Lower lobe of right lung (tissue), 2 donors: ENCODE measurements around the gene SZRD1. TPM values are rescaled to one million over a fixed set of nuclear protein-coding genes. Genes with fewer than 3 reads are reported as not detected.

Source experiments
- ATAC-seq, 2 donors: fragments of 200-7000 bp; cut with Tn5 transposase; one replicate each; pipeline ENCODE4 v1.9.1; 2020 to 2022; ENCODE audit warnings: mild to moderate bottlenecking in 2 of 2, moderate library complexity in 2 of 2
- DNase-seq: peaks from one replicate; pipeline ENCODE4 v3.0.0-alpha.2; 2020
- H3K27ac ChIP-seq: fragments of 200-600 bp; one replicate; pipeline ENCODE4 v1.8.0; 2022
- H3K27me3 ChIP-seq: fragments of 200-600 bp; one replicate; pipeline ENCODE4 v1.8.0; 2022; ENCODE audit warnings: low read depth
- H3K36me3 ChIP-seq: fragments of 200-600 bp; one replicate; pipeline ENCODE4 v1.8.0; 2022; ENCODE audit warnings: mild to moderate bottlenecking
- H3K4me1 ChIP-seq: fragments of 200-600 bp; one replicate; pipeline ENCODE4 v1.8.0; 2022
- H3K4me3 ChIP-seq: fragments of 200-600 bp; one replicate; pipeline ENCODE4 v1.8.0; 2022; ENCODE audit warnings: mild to moderate bottlenecking
- H3K9me3 ChIP-seq: fragments of 200-600 bp; one replicate; pipeline ENCODE4 v1.8.0; 2022
- CTCF ChIP-seq: fragments of 200-600 bp; IDR thresholded peaks from one replicate; pipeline ENCODE4 v1.8.0; 2022; ENCODE audit warnings: antibody characterized with exemption, mild to moderate bottlenecking
- intact Hi-C: fragments of 100-400 bp; cut with DNase I; formaldehyde crosslinking; loops from one replicate; pipeline ENCODE4 v1.11.0; 2022
- total RNA-seq: library from RNA; stranded (reverse); fragmentation: NEBNext Ultra II Directional; extraction: Animal tissue kit (Norgen Biotek cat#: 25700); gene quantifications from one replicate; pipeline ENCODE4 v1.2.1, GENCODE V29; 2021
- donor health status: DM: no; HTN: yes; CAD: no; lungs with severe emphysema.

Gene SZRD1
- total RNA-seq, 1 donor from 2014 or later = 111 TPM

- no peak for ATAC-seq
- Histone ChIP-seq H3K4me1 (no peaks in the 10 kb centered on the region), H3K9me3 (no peaks in the 10 kb centered on the region), H3K36me3 (no peaks in the 10 kb centered on the region), H3K4me3 (no peak overlapping the region), H3K27ac (no peak overlapping the region), H3K27me3 (no peaks in the 10 kb centered on the region)
- DNase-seq = no peak
- intact Hi-C loops = no loop called here
- no peak for TF ChIP-seq CTCF
Observed at GRCh38 chr1:16410803-16411202, 43.8 kb downstream of the SZRD1 start.

- Histone ChIP-seq H3K27ac (no peak overlapping the region), H3K9me3 (no peaks in the 10 kb centered on the region), H3K4me1 (no peaks in the 10 kb centered on the region), H3K36me3 (no peaks in the 10 kb centered on the region), H3K4me3 (no peak overlapping the region), H3K27me3 (no peaks in the 10 kb centered on the region)
- no peak for TF ChIP-seq CTCF
- ATAC-seq (no peak), DNase-seq (no peak)
- intact Hi-C loops = no loop called here
Observed at GRCh38 chr1:16413191-16413590, 46.1 kb downstream of the SZRD1 start.

- no peaks in the 10 kb centered on the region for H3K27me3 ChIP-seq
- no peaks in the 10 kb centered on the region for H3K9me3 ChIP-seq
- intact Hi-C loops = no loop called here
- DNase-seq (no peak), ATAC-seq (no peak)
- no peak overlapping the region for H3K27ac ChIP-seq
- no peaks in the 10 kb centered on the region for H3K36me3 ChIP-seq
- no peak overlapping the region for H3K4me3 ChIP-seq
- TF ChIP-seq CTCF = no peak
- H3K4me1 ChIP-seq = no peaks in the 10 kb centered on the region
Observed at GRCh38 chr1:16418823-16419425, 51.9 kb downstream of the SZRD1 start.

- H3K36me3 ChIP-seq = no peaks in the 10 kb centered on the region
- no peaks in the 10 kb centered on the region for H3K4me1 ChIP-seq
- no peaks in the 10 kb centered on the region for H3K27me3 ChIP-seq
- H3K4me3 ChIP-seq = no peak overlapping the region
- ATAC-seq (peak; percentile 55 to 72), DNase-seq (no peak)
- no peak for TF ChIP-seq CTCF
- no peak overlapping the region for H3K27ac ChIP-seq
- H3K9me3 ChIP-seq = no peaks in the 10 kb centered on the region
- intact Hi-C loops = no loop called here
Observed at GRCh38 chr1:16420424-16421118, 53.5 kb downstream of the SZRD1 start.

- H3K4me1 ChIP-seq = no peaks in the 10 kb centered on the region
- no peaks in the 10 kb centered on the region for H3K9me3 ChIP-seq
- no peaks in the 10 kb centered on the region for H3K27me3 ChIP-seq
- no peak for TF ChIP-seq CTCF
- DNase-seq = no peak
- no peak overlapping the region for H3K4me3 ChIP-seq
- intact Hi-C loops = no loop called here
- no peaks in the 10 kb centered on the region for H3K36me3 ChIP-seq
- no peak overlapping the region for H3K27ac ChIP-seq
- no peak for ATAC-seq
Observed at GRCh38 chr1:16421201-16421600, 54.2 kb downstream of the SZRD1 start.
